H1 (cell line): ENCODE measurements around the gene MUC2. TPM values are rescaled to one million over a fixed set of nuclear protein-coding genes. Genes with fewer than 3 reads are reported as not detected.

ENCODE experiments used
- polyA plus RNA-seq, 7 experiments: library from polyadenylated mRNA; depleted of rRNA in 3 of 7; stranded (reverse) in 5 of 7; unstranded in 2 of 7; fragments of >200 nt in 5 of 7; fragments of 200-250 nt in 2 of 7; gene quantifications; 1 replicate in 5 of 7; 2 replicates in 1 of 7; 4 replicates in 1 of 7; pipeline versions ENCODE4 v1.2.1 to v1.2.3, GENCODE V29; 2011 to 2013; ENCODE audit warnings: missing spikeins in 2 of 7, mixed read lengths in 2 of 7
- total RNA-seq: library from RNA; stranded (reverse); fragmentation: NEBNext Ultra II Directional; extraction: Animal tissue kit (Norgen Biotek cat#: 25700); gene quantifications from 2 replicates; pipeline ENCODE4 v1.2.1, GENCODE V29; 2021

The MUC2 gene
- total and polyA plus RNA-seq, 2 of the 8 experiments (the other 6 are each of a cell fraction or from before 2014, with no cell fraction given): not detected

Other genes with a start within 250 kb of the MUC2 start
- gene CRACR2B, start 247.0 kb upstream of the MUC2 start, total RNA-seq: 26.4 and 29.3 TPM in 2 replicates
- gene CRACR2B, start 247.0 kb upstream of the MUC2 start, polyA plus RNA-seq (2011; rRNA removed): 18.2 and 34.9 TPM in 2 replicates
- gene CD151, start 241.9 kb upstream of the MUC2 start, total RNA-seq: 93.4 and 101 TPM in 2 replicates
- gene CD151, start 241.9 kb upstream of the MUC2 start, polyA plus RNA-seq (2011; rRNA removed): 212 and 257 TPM in 2 replicates
- 151 and 167 TPM in 2 replicates for gene POLR2L, start 232.3 kb upstream of the MUC2 start, total RNA-seq
- gene POLR2L, start 232.3 kb upstream of the MUC2 start, polyA plus RNA-seq (2011; rRNA removed): 140 and 142 TPM in 2 replicates
- 74.1 and 75.8 TPM in 2 replicates for gene TSPAN4, start 232.0 kb upstream of the MUC2 start, total RNA-seq
- gene TSPAN4, start 232.0 kb upstream of the MUC2 start, polyA plus RNA-seq (2011; rRNA removed): 145 and 217 TPM in 2 replicates
- gene CHID1, start 164.1 kb upstream of the MUC2 start, total RNA-seq: 78.9 and 81.2 TPM in 2 replicates
- gene CHID1, start 164.1 kb upstream of the MUC2 start, polyA plus RNA-seq (2011; rRNA removed): 88.5 and 114 TPM in 2 replicates
- gene AP2A2, start 149.0 kb upstream of the MUC2 start, total RNA-seq: 50.0 and 56.3 TPM in 2 replicates
- gene AP2A2, start 149.0 kb upstream of the MUC2 start, polyA plus RNA-seq (2011; rRNA removed): 65.0 and 70.0 TPM in 2 replicates
- not detected in 2 replicates for gene MUC6, start 38.2 kb upstream of the MUC2 start, total RNA-seq
- 0.09 TPM in 1 of 2 replicates, not detected in the other for gene MUC6, start 38.2 kb upstream of the MUC2 start, polyA plus RNA-seq (2011; rRNA removed)
- not detected in 2 replicates for gene MUC5AC, start 83.1 kb downstream of the MUC2 start, total RNA-seq
- gene MUC5AC, start 83.1 kb downstream of the MUC2 start, polyA plus RNA-seq (2011; rRNA removed): not detected in 2 replicates
- 0.02 and 0.31 TPM in 2 replicates for gene MUC5B, start 148.2 kb downstream of the MUC2 start, total RNA-seq
- 0.03 and 0.44 TPM in 2 replicates for gene MUC5B, start 148.2 kb downstream of the MUC2 start, polyA plus RNA-seq (2011; rRNA removed)
- 23.7 and 28.1 TPM in 2 replicates for gene TOLLIP, start 234.8 kb downstream of the MUC2 start, total RNA-seq
- 34.7 and 43.8 TPM in 2 replicates for gene TOLLIP, start 234.8 kb downstream of the MUC2 start, polyA plus RNA-seq (2011; rRNA removed)